Bronchial epithelial cell (primary cell): ENCODE data around the gene BYSL. TPM values are rescaled to one million over a fixed set of nuclear protein-coding genes. Genes with fewer than 3 reads are reported as not detected.
A peak's percentile ranks its signal among the peaks of the same experiment; 100 is the strongest.

Experiments
- DNase-seq: peaks from one replicate; pipeline ENCODE4 v3.0.0-alpha.2; 2010; ENCODE audit warnings: low read depth
- FAIRE-seq: peaks from 2 replicates; lab custom pipeline; 2011; peaks lifted over from hg19 to GRCh38; lab: Jason Lieb, UNC
- H3K27me3 ChIP-seq: 2 replicates; pipeline ENCODE4 v1.5.1; 2011; ENCODE audit warnings: low read length; ENCODE audit not compliant: control insufficient read depth, insufficient read depth
- H3K36me3 ChIP-seq: 2 replicates; pipeline ENCODE4 v1.5.1; 2011; ENCODE audit warnings: low read length; ENCODE audit not compliant: control insufficient read depth, insufficient read depth
- H3K4me3 ChIP-seq: 2 replicates; pipeline ENCODE4 v1.5.1; 2011; ENCODE audit warnings: mild to moderate bottlenecking, low read depth, low read length, control low read depth
- total RNA-seq: library from RNA; depleted of rRNA; stranded (reverse); fragments of >200 nt; gene quantifications from 2 replicates; pipeline ENCODE4 v1.2.1, GENCODE V29; 2014
- TF ChIP-seq, protein P1 (sequence below): IDR thresholded peaks from 2 replicates; pipeline ENCODE4 v1.5.1; 2011; ENCODE audit warnings: mild to moderate bottlenecking, moderate library complexity, low read length, control low read depth, inconsistent platforms; ENCODE audit not compliant: insufficient read depth, severe bottlenecking

The BYSL gene
- total RNA-seq, 1 donor from 2014 or later = 28.2 TPM

DNA sequence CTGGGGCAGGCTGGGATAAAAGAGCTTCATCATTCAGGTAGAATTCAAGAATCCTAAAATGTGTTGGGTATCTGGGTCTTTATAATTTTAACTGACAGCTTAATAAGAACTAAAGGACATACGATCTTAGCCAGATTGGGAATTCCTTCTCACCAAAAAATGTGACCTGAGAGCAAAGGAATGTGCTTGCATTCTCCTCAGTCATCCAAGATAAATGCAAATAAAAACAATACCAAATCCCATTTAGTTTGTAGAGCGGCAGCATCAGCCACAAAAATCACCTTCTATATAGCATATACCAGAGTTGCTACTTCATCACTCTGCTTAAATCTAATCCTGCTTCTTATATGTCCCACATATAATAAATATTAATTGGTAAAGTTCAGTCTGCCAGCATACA is 43.1 kb upstream of the BYSL start:
- no peaks in the 10 kb centered on the region for H3K36me3 ChIP-seq
- TF ChIP-seq, protein P1, sequence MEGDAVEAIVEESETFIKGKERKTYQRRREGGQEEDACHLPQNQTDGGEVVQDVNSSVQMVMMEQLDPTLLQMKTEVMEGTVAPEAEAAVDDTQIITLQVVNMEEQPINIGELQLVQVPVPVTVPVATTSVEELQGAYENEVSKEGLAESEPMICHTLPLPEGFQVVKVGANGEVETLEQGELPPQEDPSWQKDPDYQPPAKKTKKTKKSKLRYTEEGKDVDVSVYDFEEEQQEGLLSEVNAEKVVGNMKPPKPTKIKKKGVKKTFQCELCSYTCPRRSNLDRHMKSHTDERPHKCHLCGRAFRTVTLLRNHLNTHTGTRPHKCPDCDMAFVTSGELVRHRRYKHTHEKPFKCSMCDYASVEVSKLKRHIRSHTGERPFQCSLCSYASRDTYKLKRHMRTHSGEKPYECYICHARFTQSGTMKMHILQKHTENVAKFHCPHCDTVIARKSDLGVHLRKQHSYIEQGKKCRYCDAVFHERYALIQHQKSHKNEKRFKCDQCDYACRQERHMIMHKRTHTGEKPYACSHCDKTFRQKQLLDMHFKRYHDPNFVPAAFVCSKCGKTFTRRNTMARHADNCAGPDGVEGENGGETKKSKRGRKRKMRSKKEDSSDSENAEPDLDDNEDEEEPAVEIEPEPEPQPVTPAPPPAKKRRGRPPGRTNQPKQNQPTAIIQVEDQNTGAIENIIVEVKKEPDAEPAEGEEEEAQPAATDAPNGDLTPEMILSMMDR = no peak
- H3K27me3 ChIP-seq = no peaks in the 10 kb centered on the region
- DNase-seq (peak; percentile 6), FAIRE-seq (no peak)
- no peak overlapping the region for H3K4me3 ChIP-seq

DNA sequence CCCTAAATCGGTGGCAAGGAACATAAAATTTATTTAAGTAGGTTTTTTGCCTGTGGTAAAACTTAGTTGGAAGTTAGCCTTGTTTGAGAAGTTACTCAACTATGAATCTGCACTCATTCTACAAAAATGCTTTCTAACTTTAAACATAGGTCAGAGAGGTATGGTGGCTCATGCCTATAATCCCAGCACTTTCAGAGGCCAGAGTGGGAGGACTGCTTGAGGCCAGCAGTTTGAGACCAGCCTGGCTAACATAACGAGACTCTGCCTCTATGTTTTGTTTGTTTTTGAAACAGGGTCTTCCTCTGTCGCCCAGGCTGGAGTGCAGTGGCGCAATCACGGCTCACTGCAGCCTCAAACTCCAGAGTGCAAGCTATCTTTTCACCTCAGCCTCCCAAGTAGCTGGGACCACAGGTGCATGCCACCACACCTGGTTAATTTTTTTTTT is 42.3 kb upstream of the BYSL start:
- H3K36me3 ChIP-seq = no peaks in the 10 kb centered on the region
- FAIRE-seq (no peak), DNase-seq (peak; percentile 8)
- no peak overlapping the region for H3K4me3 ChIP-seq
- H3K27me3 ChIP-seq = no peaks in the 10 kb centered on the region
- TF ChIP-seq, protein P1 = no peak

DNA sequence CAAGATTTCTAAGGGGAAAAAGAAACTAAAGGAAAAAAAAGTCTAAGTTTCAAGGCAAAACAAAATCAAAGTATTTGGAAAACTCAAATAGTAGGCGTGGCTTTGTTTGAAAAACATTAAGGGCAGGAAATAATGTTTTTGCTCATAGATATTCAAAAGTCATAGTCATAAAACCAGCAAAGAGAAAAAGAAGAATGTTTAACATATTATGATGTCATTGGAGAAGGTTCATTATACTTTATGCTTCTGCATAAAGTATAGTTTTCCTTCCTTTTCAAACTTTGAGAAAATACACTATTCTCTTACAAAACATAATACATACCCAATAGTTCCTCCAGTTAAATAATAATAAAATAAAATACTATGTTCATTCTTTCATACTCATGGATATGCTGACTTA is 39.8 kb upstream of the BYSL start:
- Histone ChIP-seq H3K36me3 (no peaks in the 10 kb centered on the region), H3K27me3 (no peaks in the 10 kb centered on the region), H3K4me3 (no peak overlapping the region)
- FAIRE-seq = no peak
- TF ChIP-seq, protein P1 = no peak
- no peak for DNase-seq

DNA sequence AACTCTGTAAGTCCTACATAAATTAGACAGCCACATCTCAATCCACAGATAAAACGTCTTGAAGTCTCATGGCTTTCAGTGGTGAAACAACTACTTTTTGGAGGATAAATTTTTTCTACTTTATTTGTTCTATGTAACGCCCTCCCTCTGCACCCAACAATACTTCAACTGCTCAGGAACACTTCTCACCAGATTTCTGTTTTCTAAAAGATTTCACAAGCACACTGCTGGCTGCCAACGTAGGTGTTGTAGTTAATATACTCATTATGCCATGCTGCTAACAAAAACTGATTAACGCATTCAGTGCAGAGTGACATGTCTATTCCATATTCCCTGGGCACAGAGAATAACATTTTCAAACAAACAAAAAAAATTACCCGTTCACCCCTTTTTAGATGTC is 36.3 kb upstream of the BYSL start:
- Histone ChIP-seq H3K36me3 (no peaks in the 10 kb centered on the region), H3K27me3 (no peaks in the 10 kb centered on the region), H3K4me3 (no peak overlapping the region)
- FAIRE-seq (no peak), DNase-seq (no peak)
- TF ChIP-seq, protein P1 = no peak

DNA sequence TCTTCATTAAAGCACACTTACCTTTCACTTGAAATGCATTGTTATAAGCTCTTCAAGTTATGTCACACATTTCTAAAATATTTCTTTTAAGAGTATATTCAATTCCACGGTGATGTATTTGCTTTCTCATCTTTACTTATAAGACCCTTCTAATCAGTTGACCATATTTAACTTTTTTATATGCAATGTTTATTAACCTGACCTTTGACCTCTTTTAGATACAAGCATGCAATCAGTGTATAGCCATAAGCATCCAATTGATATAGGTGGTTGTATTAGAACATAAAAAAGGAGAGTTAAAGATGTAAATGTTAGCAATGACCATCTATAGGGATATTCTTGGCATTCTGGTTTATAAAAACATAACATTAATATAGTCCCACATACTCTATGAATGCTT is 35.4 kb upstream of the BYSL start:
- TF ChIP-seq, protein P1 = no peak
- Histone ChIP-seq H3K27me3 (no peaks in the 10 kb centered on the region), H3K4me3 (no peak overlapping the region), H3K36me3 (no peaks in the 10 kb centered on the region)
- no peak for FAIRE-seq
- no peak for DNase-seq

DNA sequence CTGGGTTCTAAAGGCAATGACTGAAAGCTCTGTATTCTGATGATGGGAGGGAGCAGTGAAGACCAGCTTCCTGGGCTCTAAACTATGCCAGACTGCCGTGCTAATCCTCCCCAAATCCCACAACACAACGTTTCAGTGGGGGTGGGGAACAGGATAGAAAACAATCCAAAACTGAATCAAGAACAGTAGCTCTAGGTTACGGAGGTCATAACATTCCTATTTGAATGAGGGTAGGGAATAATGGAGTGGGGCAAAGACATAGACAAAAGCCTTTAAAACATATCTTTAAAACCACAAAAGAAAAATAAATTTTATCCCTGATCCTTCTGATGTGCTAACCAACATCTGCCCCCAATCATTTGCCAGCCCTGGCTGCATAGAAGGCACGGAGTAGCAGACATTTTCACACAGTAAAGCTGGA is 34.0 kb upstream of the BYSL start:
- no peaks in the 10 kb centered on the region for H3K36me3 ChIP-seq
- no peak for FAIRE-seq
- no peaks in the 10 kb centered on the region for H3K27me3 ChIP-seq
- H3K4me3 ChIP-seq = no peak overlapping the region
- TF ChIP-seq, protein P1 = no peak
- no peak for DNase-seq
